Neural progenitor cell (in vitro differentiated cells): ENCODE measurements around the gene ADGRV1. TPM values are rescaled to one million over a fixed set of nuclear protein-coding genes. Genes with fewer than 3 reads are reported as not detected.
"Not testable (repeated sequence)": the region's sequence is repeated elsewhere in the genome, so short reads cannot be mapped to it uniquely, and the experiment has no call there.

Source experiments
- DNase-seq: peaks from one replicate; pipeline ENCODE4 v3.0.0-alpha.2; 2016; ENCODE audit warnings: low spot score
- H2AFZ ChIP-seq: fragments of 200-600 bp; sonication (generic); replicated peaks from 2 replicates; pipeline ENCODE4 v1.6.1; 2016; ENCODE audit warnings: antibody characterized with exemption
- H3F3A ChIP-seq: fragments of 200-600 bp; sonication (generic); 2 replicates; pipeline ENCODE4 v1.6.1; 2016; ENCODE audit warnings: antibody characterized with exemption, low read depth
- H3K27ac ChIP-seq: fragments of 200-600 bp; sonication (generic); 2 replicates; pipeline ENCODE4 v1.5.1; 2016; ENCODE audit warnings: mild to moderate bottlenecking
- H3K27me3 ChIP-seq: fragments of 200-600 bp; sonication (generic); 2 replicates; pipeline ENCODE4 v1.6.1; 2016; ENCODE audit warnings: mild to moderate bottlenecking, moderate library complexity
- H3K36me3 ChIP-seq: fragments of 200-600 bp; sonication (generic); 2 replicates; pipeline ENCODE4 v1.5.1; 2016
- H3K4me1 ChIP-seq: fragments of 200-600 bp; sonication (generic); 2 replicates; pipeline ENCODE4 v1.6.1; 2016; ENCODE audit warnings: mixed run types
- H3K4me2 ChIP-seq: fragments of 200-600 bp; sonication (generic); 2 replicates; pipeline ENCODE4 v1.6.1; 2016
- H3K4me3 ChIP-seq: fragments of 200-600 bp; sonication (generic); 2 replicates; pipeline ENCODE4 v1.5.1; 2016
- H3K79me2 ChIP-seq: fragments of 200-600 bp; sonication (generic); 2 replicates; pipeline ENCODE4 v1.6.1; 2016; ENCODE audit warnings: low read depth
- H3K9ac ChIP-seq: fragments of 200-600 bp; sonication (generic); 2 replicates; pipeline ENCODE4 v1.6.1; 2016
- H3K9me3 ChIP-seq: fragments of 200-600 bp; sonication (generic); 2 replicates; pipeline ENCODE4 v1.5.1; 2016; ENCODE audit warnings: low read depth
- H4K20me1 ChIP-seq: fragments of 200-600 bp; sonication (generic); 2 replicates; pipeline ENCODE4 v1.6.1; 2016; ENCODE audit warnings: low read depth
- H3K27ac Mint-ChIP-seq: 3 replicates; pipeline ENCODE4 v1.8.0; 2021; ENCODE audit warnings: mixed read lengths
- H3K27me3 Mint-ChIP-seq: 2 replicates; pipeline ENCODE4 v1.8.0; 2022; ENCODE audit warnings: low read depth, mild to moderate bottlenecking, inconsistent platforms, moderate library complexity, mixed read lengths; ENCODE audit not compliant: insufficient read depth
- H3K36me3 Mint-ChIP-seq: 3 replicates; pipeline ENCODE4 v1.8.0; 2021; ENCODE audit warnings: mixed read lengths
- H3K4me1 Mint-ChIP-seq: 3 replicates; pipeline ENCODE4 v1.8.0; 2021; ENCODE audit warnings: mixed read lengths
- H3K4me3 Mint-ChIP-seq: 3 replicates; pipeline ENCODE4 v1.8.0; 2021; ENCODE audit warnings: mild to moderate bottlenecking, moderate library complexity, mixed read lengths
- H3K9me3 Mint-ChIP-seq: 3 replicates; pipeline ENCODE4 v1.8.0; 2020; ENCODE audit warnings: mixed read lengths
- CTCF ChIP-seq: fragments of 200-600 bp; sonication (generic); IDR thresholded peaks from 2 replicates; pipeline ENCODE4 v1.5.1; 2017; ENCODE audit warnings: antibody characterized with exemption, mild to moderate bottlenecking
- EZH2 ChIP-seq: fragments of 200-600 bp; sonication (generic); IDR thresholded peaks from 2 replicates; pipeline ENCODE4 v1.6.1; 2017; ENCODE audit warnings: antibody characterized with exemption, mild to moderate bottlenecking, moderate library complexity
- EZH2phosphoT487 ChIP-seq: fragments of 200-600 bp; sonication (generic); IDR thresholded peaks from 2 replicates; pipeline ENCODE4 v1.6.1; 2017; ENCODE audit warnings: antibody characterized with exemption
- total RNA-seq: library from RNA; depleted of rRNA; stranded (reverse); fragments of >200 nt; gene quantifications from 2 replicates; pipeline ENCODE4 v1.2.3, GENCODE V29; 2015; ENCODE audit warnings: low replicate concordance

ADGRV1 gene
- total RNA-seq, 1 donor from 2014 or later, result 151 TPM

DNA sequence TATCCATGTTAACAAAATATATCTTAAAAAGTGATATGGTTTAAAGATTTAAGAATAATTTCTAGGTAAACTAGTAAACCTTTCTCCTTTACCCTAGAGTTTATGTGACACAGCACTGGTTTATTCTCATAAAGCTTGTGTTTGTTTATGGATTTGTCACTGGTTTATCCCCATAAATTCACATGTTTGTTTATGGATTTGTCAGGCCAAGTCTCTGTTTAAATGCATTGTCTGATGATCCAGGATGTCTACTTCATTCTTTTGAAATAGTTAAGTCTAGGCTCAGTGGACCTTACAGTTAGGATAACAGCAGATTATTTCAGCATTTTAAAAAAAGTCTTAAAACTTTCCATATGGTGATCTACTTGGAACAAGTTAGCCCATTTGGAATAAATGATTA lies 490.5 kb downstream of the ADGRV1 start:
- Histone ChIP-seq H3K9me3 (peaks cover 8% of the 10 kb centered on the region), H3K79me2 (no peaks in the 10 kb centered on the region), H3K27me3 (no peaks in the 10 kb centered on the region), H3K4me1 (peaks cover under 1% of the 10 kb centered on the region), H3K36me3 (no peaks in the 10 kb centered on the region), H3K4me3 (no peak overlapping the region), H3F3A (no peaks in the 10 kb centered on the region), H4K20me1 (no peaks in the 10 kb centered on the region), H2AFZ (no peak overlapping the region), H3K9ac (no peak overlapping the region), H3K27ac (no peak overlapping the region), H3K4me2 (no peak overlapping the region)
- Mint-ChIP-seq H3K9me3 (peaks cover 9% of the 10 kb centered on the region), H3K27me3 (no peaks in the 10 kb centered on the region), H3K36me3 (peaks cover 11% of the 10 kb centered on the region), H3K27ac (no peak overlapping the region), H3K4me1 (peaks cover 5% of the 10 kb centered on the region), H3K4me3 (no peak overlapping the region)
- DNase-seq, result no peak
- TF ChIP-seq EZH2 (no peak), EZH2phosphoT487 (no peak), CTCF (no peak)

GRCh38 chr5:91049800-91050199 lies 491.2 kb downstream of the ADGRV1 start:
- Mint-ChIP-seq H3K4me3 (no peak overlapping the region), H3K4me1 (peaks cover 5% of the 10 kb centered on the region), H3K9me3 (peaks cover 7% of the 10 kb centered on the region), H3K36me3 (peaks cover 9% of the 10 kb centered on the region), H3K27ac (no peak overlapping the region), H3K27me3 (no peaks in the 10 kb centered on the region)
- H3K79me2 ChIP-seq, result no peaks in the 10 kb centered on the region
- H3F3A ChIP-seq, result no peaks in the 10 kb centered on the region
- no peak overlapping the region for H3K4me3 ChIP-seq
- no peak for DNase-seq
- no peaks in the 10 kb centered on the region for H4K20me1 ChIP-seq
- peaks cover 4% of the 10 kb centered on the region for H3K4me1 ChIP-seq
- H3K4me2 ChIP-seq, result no peak overlapping the region
- TF ChIP-seq EZH2phosphoT487, result no peak
- no peak for TF ChIP-seq CTCF
- no peak for TF ChIP-seq EZH2
- no peak overlapping the region for H3K9ac ChIP-seq
- H3K36me3 ChIP-seq, result no peaks in the 10 kb centered on the region
- H2AFZ ChIP-seq, result no peak overlapping the region
- no peaks in the 10 kb centered on the region for H3K27me3 ChIP-seq
- no peak overlapping the region for H3K27ac ChIP-seq
- H3K9me3 ChIP-seq, result peaks cover 8% of the 10 kb centered on the region

DNA sequence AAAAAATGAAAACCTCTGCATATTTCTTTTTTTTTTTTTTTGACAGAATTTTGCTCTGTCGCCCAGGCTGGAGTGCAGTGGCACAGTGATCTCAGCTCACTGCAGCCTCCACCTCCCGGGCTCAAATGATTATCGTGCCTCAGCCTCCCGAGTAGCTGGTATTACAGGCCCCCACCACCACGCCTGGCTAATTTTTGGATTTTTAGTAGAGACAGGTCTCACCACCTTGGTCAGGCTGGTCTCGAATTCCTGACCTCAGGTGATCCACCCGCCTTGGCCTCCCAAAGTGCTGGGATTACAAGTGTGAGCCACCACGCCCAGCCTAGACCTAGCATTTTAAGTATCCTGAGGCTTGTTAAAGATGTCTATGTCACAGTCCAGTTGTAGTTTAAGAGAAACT lies 493.8 kb downstream of the ADGRV1 start:
- H3K27me3 ChIP-seq, H3K4me3 ChIP-seq, H3K27ac ChIP-seq, H3F3A ChIP-seq, H3K36me3 Mint-ChIP-seq, H2AFZ ChIP-seq, H3K4me1 ChIP-seq, H3K4me1 Mint-ChIP-seq, H3K27me3 Mint-ChIP-seq, H3K9me3 ChIP-seq, H3K27ac Mint-ChIP-seq, H3K9ac ChIP-seq, H3K36me3 ChIP-seq, DNase-seq, H3K9me3 Mint-ChIP-seq, H4K20me1 ChIP-seq, H3K79me2 ChIP-seq, H3K4me2 ChIP-seq, H3K4me3 Mint-ChIP-seq: not testable (repeated sequence)

GRCh38 chr5:91052977-91053740 lies 494.6 kb downstream of the ADGRV1 start:
- Histone ChIP-seq H3K9me3 (no peaks in the 10 kb centered on the region), H2AFZ (no peak overlapping the region), H3K9ac (no peak overlapping the region), H3K4me3 (no peak overlapping the region), H3K4me2 (no peak overlapping the region), H3K79me2 (no peaks in the 10 kb centered on the region), H3K4me1 (peaks cover 4% of the 10 kb centered on the region), H3K27ac (no peak overlapping the region), H3F3A (no peaks in the 10 kb centered on the region), H3K27me3 (no peaks in the 10 kb centered on the region), H4K20me1 (no peaks in the 10 kb centered on the region), H3K36me3 (no peaks in the 10 kb centered on the region)
- no peak for DNase-seq
- H3K27me3 Mint-ChIP-seq, result no peaks in the 10 kb centered on the region
- no peak overlapping the region for H3K4me3 Mint-ChIP-seq
- no peak for TF ChIP-seq EZH2
- no peak for TF ChIP-seq CTCF
- TF ChIP-seq EZH2phosphoT487, result no peak
- no peak overlapping the region for H3K27ac Mint-ChIP-seq
- H3K4me1 Mint-ChIP-seq, result peaks cover 5% of the 10 kb centered on the region
- no peaks in the 10 kb centered on the region for H3K9me3 Mint-ChIP-seq
- peaks cover 7% of the 10 kb centered on the region for H3K36me3 Mint-ChIP-seq
